HepG2 (cell line): ENCODE measurements around the gene HDAC8. TPM values are rescaled to one million over a fixed set of nuclear protein-coding genes. Genes with fewer than 3 reads are reported as not detected.
"Not testable (repeated sequence)": the region's sequence is repeated elsewhere in the genome, so short reads cannot be mapped to it uniquely, and the experiment has no call there.

ENCODE experiments used
- ATAC-seq: fragments of 200-7000 bp; cut with Tn5 transposase; 3 replicates; pipeline ENCODE4 v1.9.1; 2020; ENCODE audit warnings: mild to moderate bottlenecking, moderate library complexity
- BruUV-seq: library from RNA; stranded (reverse); fragments of 400-500 nt; replicated peaks from 2 replicates; lab custom pipeline; 2021; lab: Mats Ljungman, UMichigan
- CTCF ChIA-PET: fragments of 300-600 bp; formaldehyde crosslinking; extraction: SDS; loops from one replicate; lab custom pipeline; 2021; ENCODE audit warnings: low total read pairs, inconsistent platforms, low intra/inter-chr PET ratio; lab: Yijun Ruan, JAX
- POLR2A ChIA-PET: fragments of 350-600 bp; sonication (Branson Sonifier 250); formaldehyde crosslinking; loops from one replicate; lab custom pipeline; 2020; ENCODE audit warnings: antibody characterized with exemption, inconsistent platforms; lab: Yijun Ruan, JAX
- DNase-seq: peaks from one replicate; pipeline ENCODE4 v3.0.0-alpha.2; 2015; ENCODE audit warnings: low spot score
- FAIRE-seq: peaks from 3 replicates; lab custom pipeline; 2011; peaks lifted over from hg19 to GRCh38; lab: Jason Lieb, UNC
- H2AFZ ChIP-seq: one replicate; pipeline ENCODE4 v1.6.1; 2011; ENCODE audit warnings: low read length, inconsistent platforms
- H3K27ac ChIP-seq: fragments of 300-600 bp; 3 replicates; pipeline ENCODE4 v1.8.0; 2011; ENCODE audit warnings: mixed run types, mild to moderate bottlenecking, mixed read lengths, low read length, inconsistent platforms; ENCODE audit not compliant: insufficient read depth; ENCODE audit errors: extremely low read length
- H3K27me3 ChIP-seq, 2 experiments: fragments of 200-600 bp in 1 of 2; 2 replicates in 1 of 2; 3 replicates in 1 of 2; pipeline versions ENCODE4 v1.6.0 to v1.8.0; 2011; ENCODE audit warnings: low read length in 2 of 2, mild to moderate bottlenecking in 2 of 2, moderate library complexity in 2 of 2, inconsistent platforms in 1 of 2; ENCODE audit not compliant: insufficient read depth in 2 of 2, control insufficient read depth in 1 of 2
- H3K36me3 ChIP-seq, 2 experiments: fragments of 200-600 bp in 1 of 2; replicated peaks in 1 of 2; 2 replicates in 1 of 2; 3 replicates in 1 of 2; pipeline versions ENCODE4 v1.5.1 to v1.8.0; 2011; ENCODE audit warnings: low read length in 2 of 2, inconsistent platforms in 1 of 2; ENCODE audit not compliant: insufficient read depth in 2 of 2, control insufficient read depth in 1 of 2
- H3K4me1 ChIP-seq: 2 replicates; pipeline ENCODE4 v1.5.1; 2012; ENCODE audit warnings: low read length, inconsistent platforms; ENCODE audit not compliant: insufficient read depth
- H3K4me2 ChIP-seq: 2 replicates; pipeline ENCODE4 v1.6.0; 2011; ENCODE audit warnings: low read depth, low read length, inconsistent platforms
- H3K4me3 ChIP-seq, 3 experiments: fragments of 200-600 bp in 1 of 3; sonication (generic), shearing (Covaris generic) in 1 of 3; replicated peaks in 1 of 3; 2 replicates each; pipeline ENCODE4 v1.5.1; 2011 to 2016; ENCODE audit warnings: low read length in 3 of 3, inconsistent platforms in 2 of 3, low read depth in 2 of 3, mild to moderate bottlenecking in 2 of 3, control low read depth in 1 of 3, mixed read lengths in 1 of 3; ENCODE audit not compliant: insufficient read depth in 1 of 3
- H3K79me2 ChIP-seq: one replicate; pipeline ENCODE4 v1.6.1; 2011; ENCODE audit warnings: low read length, inconsistent platforms; ENCODE audit not compliant: insufficient read depth
- H3K9ac ChIP-seq: 2 replicates; pipeline ENCODE4 v1.6.0; 2011; ENCODE audit warnings: mild to moderate bottlenecking, low read depth, low read length, inconsistent platforms; ENCODE audit not compliant: insufficient read depth
- H3K9me3 ChIP-seq: 2 replicates; pipeline ENCODE4 v1.5.1; 2012; ENCODE audit warnings: mild to moderate bottlenecking, low read length
- H4K20me1 ChIP-seq: 2 replicates; pipeline ENCODE4 v1.6.0; 2011; ENCODE audit warnings: inconsistent platforms, mild to moderate bottlenecking, low read length, moderate library complexity; ENCODE audit not compliant: insufficient read depth
- EED ChIP-seq: sonication (generic); formaldehyde crosslinking; IDR thresholded peaks from 2 replicates; pipeline ENCODE4 v1.5.0; 2020; ENCODE audit warnings: mild to moderate bottlenecking, missing genetic modification reagents
- ZNF574 ChIP-seq: sonication (generic); formaldehyde crosslinking; IDR thresholded peaks from 2 replicates; pipeline ENCODE4 v1.4.0; 2020; ENCODE audit warnings: missing genetic modification reagents
- WGBS: methylation state at CpG from one replicate; pipeline ENCODE4 v1.1.6; 2017; ENCODE audit warnings: low lambda C conversion rate; 5-methylcytosine and 5-hydroxymethylcytosine counted together
- in situ Hi-C: cut with HindIII; loops from 2 replicates; pipeline ENCODE4 v1.10.0; 2017; ENCODE audit warnings: low pct_unique_long_range_greater_than_20kb; ENCODE audit not compliant: extremely low pct_ligation_motif_present
- intact Hi-C: fragments of 100-400 bp; cut with micrococcal nuclease; formaldehyde crosslinking; loops from one replicate; pipeline ENCODE4 v1.10.0; 2022; ENCODE audit not compliant: unreplicated experiment
- polyA plus RNA-seq, 8 experiments: library from polyadenylated mRNA; depleted of rRNA in 3 of 8; stranded (reverse) in 7 of 8; unstranded in 1 of 8; fragments of >200 nt; fragmentation: Illumina TruSeq in 4 of 8; extraction: Trizol in 4 of 8; gene quantifications; 2 replicates each; pipeline versions ENCODE4 v1.2.1 to v1.2.3, GENCODE V29; 2011 to 2016; ENCODE audit warnings: low read depth in 4 of 8, missing spikeins in 1 of 8, mixed read lengths in 1 of 8; ENCODE audit not compliant: insufficient read depth in 1 of 8
- total RNA-seq, 5 experiments: library from RNA; depleted of rRNA; stranded (reverse); fragments of >200 nt; fragmentation: Illumina TruSeq; extraction: Trizol; gene quantifications; 2 replicates each; pipeline ENCODE4 v1.2.3, GENCODE V29; 2016; ENCODE audit warnings: low read depth in 1 of 5

The HDAC8 gene
- total and polyA plus RNA-seq, 2 of the 13 experiments (the other 11 are each of a cell fraction or from before 2014, with no cell fraction given) = 13.7 to 28.6 TPM

- Histone ChIP-seq H3K4me1 (no peaks in the 10 kb centered on the region), H3K79me2 (no peaks in the 10 kb centered on the region), H2AFZ (no peak overlapping the region), H3K36me3 (no peaks in the 10 kb centered on the region), H3K27me3 (no peaks in the 10 kb centered on the region), H4K20me1 (no peaks in the 10 kb centered on the region), H3K4me2 (no peak overlapping the region), H3K27ac (no peak overlapping the region), H3K4me3 (no peak overlapping the region), H3K9ac (no peak overlapping the region), H3K9me3 (no peaks in the 10 kb centered on the region)
- intact Hi-C loops (no loop called here), in situ Hi-C loops (no loop called here)
- FAIRE-seq (no peak), DNase-seq (no peak), ATAC-seq (no peak)
- no peak for TF ChIP-seq EED (CRISPR knock-in tag)
- TF ChIP-seq ZNF574 (CRISPR knock-in tag) = peak; percentile 39; the same call in 1 of the 2 replicates
- POLR2A ChIA-PET = no interaction called here
- 98% methylated on average over 10 of the region's 16 CpGs for WGBS
- no TSS peak for BruUV-seq
- CTCF ChIA-PET = no interaction called here
Observed at GRCh38 chrX:72554448-72555140, 18.0 kb downstream of the HDAC8 start.

GRCh38 chrX:72552443-72552842 lies 20.2 kb downstream of the HDAC8 start:
- ATAC-seq, BruUV-seq, POLR2A ChIA-PET, H3K9me3 ChIP-seq, in situ Hi-C loops, H3K9ac ChIP-seq, FAIRE-seq, H4K20me1 ChIP-seq, H3K36me3 ChIP-seq, H3K4me3 ChIP-seq, H3K4me1 ChIP-seq, intact Hi-C loops, H2AFZ ChIP-seq, H3K79me2 ChIP-seq, CTCF ChIA-PET, H3K4me2 ChIP-seq, DNase-seq, H3K27me3 ChIP-seq, H3K27ac ChIP-seq: not testable (repeated sequence)
- WGBS = 92% methylated on average over 6 of the region's 6 CpGs
